Pancreas (tissue), 10 donors: ENCODE data around the gene AKAP8. TPM values are rescaled to one million over a fixed set of nuclear protein-coding genes. Genes with fewer than 3 reads are reported as not detected.

Experiments used
- ATAC-seq, 4 donors: fragments of 200-7000 bp; cut with Tn5 transposase; one replicate each; pipeline versions ENCODE4 v1.8.0 to v1.9.1; 2020; ENCODE audit warnings: mild to moderate bottlenecking in 4 of 4, moderate library complexity in 4 of 4
- DNase-seq, 6 donors: peaks; one replicate each; pipeline ENCODE4 v3.0.0-alpha.2; 2020
- FAIRE-seq: peaks from 2 replicates; lab custom pipeline; 2012; peaks lifted over from hg19 to GRCh38; lab: Jason Lieb, UNC
- H3K27ac ChIP-seq, 4 donors: fragments of 200-600 bp; sonication (generic); 1 replicate in 3 of 4; 2 replicates in 1 of 4; pipeline versions ENCODE4 v1.5.0 to v1.8.0; 2020
- H3K27me3 ChIP-seq, 4 donors: fragments of 200-600 bp; one replicate each; pipeline ENCODE4 v1.8.0; 2021
- H3K36me3 ChIP-seq, 3 donors: fragments of 200-600 bp; sonication (generic) in 1 of 3; one replicate each; pipeline versions ENCODE4 v1.5.0 to v1.8.0; 2020 to 2021
- H3K4me1 ChIP-seq, 3 donors: fragments of 200-600 bp; one replicate each; pipeline ENCODE4 v1.8.0; 2021
- H3K4me3 ChIP-seq, 4 donors: fragments of 200-600 bp; sonication (generic) in 2 of 4; one replicate each; pipeline versions ENCODE4 v1.5.0 to v1.8.0; 2020 to 2021
- H3K9me3 ChIP-seq, 4 donors: fragments of 200-600 bp; one replicate each; pipeline ENCODE4 v1.8.0; 2021
- CTCF ChIP-seq, 4 donors: fragments of 200-600 bp; sonication (generic) in 3 of 4; IDR thresholded peaks; one replicate each; pipeline versions ENCODE4 v1.5.0 to v1.8.0; 2021; ENCODE audit warnings: antibody characterized with exemption in 4 of 4
- WGBS, 2 donors: extraction: QIAGEN DNeasy Blood & Tissue Kit; methylation state at CpG; one replicate each; pipeline ENCODE4 v1.1.7; 2013; 5-methylcytosine and 5-hydroxymethylcytosine counted together
- intact Hi-C, 3 donors: fragments of 100-400 bp; cut with DNase I; formaldehyde crosslinking; loops; one replicate each; pipeline versions ENCODE4 v1.11.1 to v1.14.2; 2022
- polyA plus RNA-seq, 2 donors: library from polyadenylated mRNA; stranded (reverse); fragments of 200-250 nt; gene quantifications; one replicate each; pipeline ENCODE4 v1.2.3, GENCODE V29; 2013
- total RNA-seq, 6 donors: library from RNA; stranded (reverse); fragmentation: NEBNext Ultra II Directional in 4 of 6; extraction: Animal tissue kit (Norgen Biotek cat#: 25700) in 4 of 6; gene quantifications; one replicate each; pipeline versions ENCODE4 v1.2.1 to v1.2.4, GENCODE V29; 2021 to 2023
- donor health status: healthy with polysubstance abuse.
- donor health status: DM: no; HTN: no; CAD: no; lungs with moderate emphysema.
- donor health status: DM: no; HTN: no; CAD: no.
- donor health status: control.
- donor health status: control.
- donor health status: Bipolar disorder and iron deficiency.
- donor health status: DM: yes; HTN: yes; CAD: no.
- donor health status: DM: no; HTN: no; CAD: no.
- donor health status: DM: no; HTN: no; CAD: no.
- donor health status: DM: yes; HTN: yes; CAD: no.

The AKAP8 gene
- total and polyA plus RNA-seq, 8 donors = 14.7 to 25.9 (median 17.6) TPM

- FAIRE-seq (no peak), DNase-seq (peak in 2 of 6 donors; percentile 37 to 60), ATAC-seq (no peak)
- H3K4me1 ChIP-seq = peaks cover 0 to 2% (median 0%) of the 10 kb centered on the region in 3 donors
- no peaks in the 10 kb centered on the region for H3K27me3 ChIP-seq
- no peak overlapping the region for H3K4me3 ChIP-seq
- H3K9me3 ChIP-seq = no peaks in the 10 kb centered on the region
- peaks cover 0 to 44% (median 15%) of the 10 kb centered on the region in 3 donors for H3K36me3 ChIP-seq
- no peak overlapping the region for H3K27ac ChIP-seq
- TF ChIP-seq CTCF (IDR thresholded peaks at IDR 0.05) = no peak
- WGBS, 2 donors = 93 to 95% methylated on average over 26 to 36 of the region's 36 CpGs
- intact Hi-C loops = no loop called here
Observed at GRCh38 chr19:15425321-15425950, 45.8 kb upstream of the AKAP8 start.

GRCh38 chr19:15424692-15425272 lies 45.2 kb upstream of the AKAP8 start:
- ATAC-seq = no peak
- intact Hi-C loops = no loop called here
- no peak for TF ChIP-seq CTCF (IDR thresholded peaks at IDR 0.05)
- no peak overlapping the region for H3K4me3 ChIP-seq
- H3K36me3 ChIP-seq = peaks cover 0 to 44% (median 15%) of the 10 kb centered on the region in 3 donors
- no peak overlapping the region for H3K27ac ChIP-seq
- H3K4me1 ChIP-seq = peaks cover 0 to 2% (median 0%) of the 10 kb centered on the region in 3 donors
- no peak for FAIRE-seq
- 98% methylated on average over 38 of the region's 38 CpGs for WGBS, 2 donors
- peak in 2 of 6 donors; percentile 26 to 82 for DNase-seq
- H3K27me3 ChIP-seq = no peaks in the 10 kb centered on the region
- no peaks in the 10 kb centered on the region for H3K9me3 ChIP-seq

- no peak for ATAC-seq
- Histone ChIP-seq H3K36me3 (peaks cover 0 to 44% (median 15%) of the 10 kb centered on the region in 3 donors), H3K9me3 (no peaks in the 10 kb centered on the region), H3K4me1 (peaks cover 0 to 7% (median 0%) of the 10 kb centered on the region in 3 donors), H3K27ac (no peak overlapping the region), H3K4me3 (no peak overlapping the region), H3K27me3 (no peaks in the 10 kb centered on the region)
- intact Hi-C loops = no loop called here
- DNase-seq = peak in 2 of 6 donors; percentile 24 to 64
- no peak for TF ChIP-seq CTCF (IDR thresholded peaks at IDR 0.05)
- FAIRE-seq = no peak
- WGBS, 2 donors = 94% methylated on average over 13 of the region's 13 CpGs
Observed at GRCh38 chr19:15424121-15424520, 44.5 kb upstream of the AKAP8 start.

- H3K27me3 ChIP-seq = no peaks in the 10 kb centered on the region
- FAIRE-seq (no peak), DNase-seq (peak in 1 of 6 donors; percentile 53), ATAC-seq (no peak)
- intact Hi-C loops = no loop called here
- TF ChIP-seq CTCF (IDR thresholded peaks at IDR 0.05) = no peak
- no peaks in the 10 kb centered on the region for H3K9me3 ChIP-seq
- no peak overlapping the region for H3K27ac ChIP-seq
- H3K4me1 ChIP-seq = peaks cover 0 to 7% (median 0%) of the 10 kb centered on the region in 3 donors
- WGBS, 2 donors = 98 to 100% methylated on average over 6 of the region's 6 CpGs
- peaks cover 0 to 44% (median 15%) of the 10 kb centered on the region in 3 donors for H3K36me3 ChIP-seq
- no peak overlapping the region for H3K4me3 ChIP-seq
Observed at GRCh38 chr19:15423130-15423529, 43.5 kb upstream of the AKAP8 start.
